Activated CD4-positive, alpha-beta T cell treated with anti-CD3 and anti-CD28 coated beads, Interleukin-2, amount 50 U/mL, for 16 hours (primary cell): ENCODE measurements around the gene COL9A1.

Experiments
- DNase-seq: peaks from one replicate; pipeline ENCODE4 v3.0.0-alpha.2; 2020

The COL9A1 gene

GRCh38 chr6:70168681-70169377, 134.1 kb downstream of the COL9A1 start:
- no peak for DNase-seq
